Stimulated activated CD8-positive, alpha-beta memory T cell treated with anti-CD3 and anti-CD28 coated beads, Interleukin-15, amount 100 ng/mL, for 4 hours (primary cell): ENCODE results near the gene UBE2M.

Source experiments
- DNase-seq, 2 donors: peaks; one replicate each; pipeline ENCODE4 v3.0.0-alpha.2; 2020; ENCODE audit warnings: low read depth in 2 of 2

The UBE2M gene

GRCh38 chr19:58570770-58571574, 12.6 kb upstream of the UBE2M start:
- DNase-seq, result no peak

- no peak for DNase-seq
These were observed 11.7 kb upstream of the UBE2M start for GRCh38 chr19:58569943-58570670.

- no peak for DNase-seq
These were observed 11.0 kb upstream of the UBE2M start for GRCh38 chr19:58569191-58569942.

GRCh38 chr19:58568453-58569130, 10.2 kb upstream of the UBE2M start:
- DNase-seq, result no peak

GRCh38 chr19:58566989-58567388, 8.6 kb upstream of the UBE2M start:
- DNase-seq, result no peak

- no peak for DNase-seq
These were observed 5.4 kb upstream of the UBE2M start for GRCh38 chr19:58563823-58564222.

GRCh38 chr19:58563034-58563573, 4.7 kb upstream of the UBE2M start:
- DNase-seq, result no peak

GRCh38 chr19:58562122-58563033, 4.0 kb upstream of the UBE2M start:
- no peak for DNase-seq

GRCh38 chr19:58561373-58562121, 3.1 kb upstream of the UBE2M start:
- DNase-seq, result no peak

- no peak for DNase-seq
These were observed 2.5 kb upstream of the UBE2M start for GRCh38 chr19:58560921-58561320.

- DNase-seq, result no peak
These were observed 1.8 kb upstream of the UBE2M start for GRCh38 chr19:58560007-58560887.

- peak in 1 of 2 donors; percentile 51 for DNase-seq
These were observed 1.0 kb upstream of the UBE2M start for GRCh38 chr19:58559275-58560006.

GRCh38 chr19:58558623-58559274, 338 bp upstream of the UBE2M start:
- DNase-seq, result peak; percentile 98 to 99

GRCh38 chr19:58557221-58558065, 968 bp downstream of the UBE2M start:
- no peak for DNase-seq

GRCh38 chr19:58556622-58557220, 1.7 kb downstream of the UBE2M start:
- DNase-seq, result no peak
